HCT116 (cell line): Measurements from ENCODE around the gene SPDEF. TPM values are rescaled to one million over a fixed set of nuclear protein-coding genes. Genes with fewer than 3 reads are reported as not detected.

Source experiments
- ATAC-seq: fragments of 200-7000 bp; cut with Tn5 transposase; 2 replicates; pipeline ENCODE4 v1.9.1; 2020; ENCODE audit warnings: mild to moderate bottlenecking, moderate library complexity
- BruUV-seq: library from RNA; stranded (reverse); fragments of 400-500 nt; replicated peaks from 2 replicates; lab custom pipeline; 2021; lab: Mats Ljungman, UMichigan
- CTCF ChIA-PET: fragments of 300-600 bp; sonication (Branson Sonifier 250); formaldehyde crosslinking; loops from one replicate; lab custom pipeline; 2021; ENCODE audit warnings: antibody characterized with exemption; lab: Charles Lee
- POLR2A ChIA-PET: fragments of 300-600, 350-600 bp; sonication (Branson Sonifier 250); formaldehyde crosslinking; loops from one replicate; lab custom pipeline; 2021; ENCODE audit warnings: antibody characterized with exemption; lab: Charles Lee
- RAD21 ChIA-PET, 2 experiments: fragments of 300-600 bp; sonication (Branson Sonifier 250); formaldehyde crosslinking; loops; one replicate each; lab custom pipeline; 2023; ENCODE audit warnings: low total read pairs in 2 of 2; ENCODE audit not compliant: uncharacterized antibody in 2 of 2, unreplicated experiment in 2 of 2, low non-redundant PET in 1 of 2; lab: Charles Lee
- DNase-seq: peaks from one replicate; pipeline ENCODE4 v3.0.0-alpha.2; 2010; ENCODE audit warnings: low read depth, low spot score
- H2AFZ ChIP-seq: fragments of 200-600 bp; shearing (Covaris generic), sonication (generic); 2 replicates; pipeline ENCODE4 v1.6.1; 2017; ENCODE audit warnings: low read depth, mixed run types, mixed read lengths, antibody characterized with exemption, low read length; ENCODE audit not compliant: poor library complexity, severe bottlenecking
- H3K27ac ChIP-seq: 2 replicates; pipeline ENCODE4 v1.5.1; 2012; ENCODE audit warnings: low read depth, low read length
- H3K27me3 ChIP-seq: fragments of 200-600 bp; sonication (generic); 2 replicates; pipeline ENCODE4 v1.6.1; 2016; ENCODE audit warnings: mixed run types, low read length, mixed read lengths; ENCODE audit not compliant: insufficient read depth
- H3K36me3 ChIP-seq, 2 experiments: fragments of 200-500 bp in 1 of 2; fragments of 200-600 bp in 1 of 2; sonication (Bioruptor generic) in 1 of 2; sonication (generic) in 1 of 2; 2 replicates each; pipeline versions ENCODE4 v1.5.1 to v1.6.1; 2014 to 2016; ENCODE audit warnings: low read length in 2 of 2, inconsistent platforms in 1 of 2, mixed read lengths in 1 of 2, mixed run types in 1 of 2; ENCODE audit not compliant: insufficient read depth in 2 of 2, control insufficient read depth in 1 of 2
- H3K4me1 ChIP-seq, 2 experiments: fragments of 200-600 bp in 1 of 2; sonication (generic) in 1 of 2; 2 replicates each; pipeline versions ENCODE4 v1.5.1 to v1.6.1; 2012 to 2017; ENCODE audit warnings: low read length in 2 of 2, inconsistent platforms in 1 of 2, mild to moderate bottlenecking in 1 of 2, mixed read lengths in 1 of 2, mixed run types in 1 of 2, moderate library complexity in 1 of 2; ENCODE audit not compliant: insufficient read depth in 2 of 2, control insufficient read depth in 1 of 2
- H3K4me2 ChIP-seq: fragments of 200-600 bp; sonication (generic); 2 replicates; pipeline ENCODE4 v1.6.1; 2017; ENCODE audit warnings: mixed run types, low read length, mixed read lengths
- H3K4me3 ChIP-seq, 2 experiments: fragments of 200-600 bp in 1 of 2; sonication (generic) in 1 of 2; replicated peaks in 1 of 2; 2 replicates each; pipeline ENCODE4 v1.5.1; 2011 to 2016; ENCODE audit warnings: low read length in 2 of 2, control low read depth in 1 of 2, low read depth in 1 of 2, mild to moderate bottlenecking in 1 of 2, mixed read lengths in 1 of 2, mixed run types in 1 of 2
- H3K79me2 ChIP-seq: fragments of 200-600 bp; sonication (generic); 2 replicates; pipeline ENCODE4 v1.6.1; 2017; ENCODE audit warnings: mild to moderate bottlenecking, mixed run types, low read length, moderate library complexity, mixed read lengths; ENCODE audit not compliant: insufficient read depth
- H3K9ac ChIP-seq: fragments of 200-600 bp; sonication (generic); 2 replicates; pipeline ENCODE4 v1.6.1; 2016; ENCODE audit warnings: low read length, mixed read lengths
- H3K9me2 ChIP-seq: fragments of 200-600 bp; sonication (generic), shearing (Covaris generic); 2 replicates; pipeline ENCODE4 v1.6.1; 2017; ENCODE audit warnings: mixed run types, mild to moderate bottlenecking, moderate library complexity; ENCODE audit not compliant: insufficient read depth
- H3K9me3 ChIP-seq, 2 experiments: fragments of 200-500 bp in 1 of 2; fragments of 200-600 bp in 1 of 2; sonication (Bioruptor generic) in 1 of 2; sonication (generic) in 1 of 2; 2 replicates each; pipeline ENCODE4 v1.6.1; 2014 to 2017; ENCODE audit warnings: low read length in 2 of 2, mixed read lengths in 2 of 2, inconsistent platforms in 1 of 2, low read depth in 1 of 2, mild to moderate bottlenecking in 1 of 2, mixed run types in 1 of 2, moderate library complexity in 1 of 2; ENCODE audit not compliant: control insufficient read depth in 1 of 2, insufficient read depth in 1 of 2
- H4K20me1 ChIP-seq: fragments of 200-600 bp; sonication (generic), shearing (Covaris generic); 2 replicates; pipeline ENCODE4 v1.6.1; 2017; ENCODE audit warnings: mixed run types, mild to moderate bottlenecking, moderate library complexity; ENCODE audit not compliant: insufficient read depth
- CBX3 ChIP-seq: IDR thresholded peaks from 2 replicates; pipeline ENCODE4 v1.6.1; 2012; ENCODE audit warnings: low read depth
- CEBPB ChIP-seq: IDR thresholded peaks from 2 replicates; pipeline ENCODE4 v1.6.1; 2012; ENCODE audit warnings: low read depth
- EGR1 ChIP-seq: IDR thresholded peaks from 2 replicates; pipeline ENCODE4 v1.6.1; 2012; ENCODE audit warnings: low read depth
- EZH2 ChIP-seq: fragments of 200-600 bp; sonication (generic); IDR thresholded peaks from 2 replicates; pipeline ENCODE4 v1.6.1; 2017; ENCODE audit warnings: antibody characterized with exemption, mixed run types
- EZH2phosphoT487 ChIP-seq: fragments of 200-600 bp; IDR thresholded peaks from 2 replicates; pipeline ENCODE4 v1.6.1; 2018; ENCODE audit warnings: antibody characterized with exemption, borderline replicate concordance
- JUND ChIP-seq: IDR thresholded peaks from 2 replicates; pipeline ENCODE4 v1.6.1; 2012
- POLR2A ChIP-seq: IDR thresholded peaks from 2 replicates; pipeline ENCODE4 v1.7.0; 2011; ENCODE audit warnings: borderline replicate concordance; ENCODE audit not compliant: insufficient read depth, insufficient read length; ENCODE audit errors: extremely low read depth
- POLR2AphosphoS5 ChIP-seq: IDR thresholded peaks from 2 replicates; pipeline ENCODE4 v1.6.1; 2011; ENCODE audit warnings: mild to moderate bottlenecking, low read depth, low read length, moderate library complexity
- RAD21 ChIP-seq: IDR thresholded peaks from 2 replicates; pipeline ENCODE4 v1.6.1; 2012; ENCODE audit warnings: low read depth, mild to moderate bottlenecking
- REST ChIP-seq: IDR thresholded peaks from 2 replicates; pipeline ENCODE4 v1.6.1; 2012; ENCODE audit warnings: low read depth
- SIN3A ChIP-seq: IDR thresholded peaks from 2 replicates; pipeline ENCODE4 v1.6.1; 2012; ENCODE audit warnings: low read depth
- SP1 ChIP-seq: IDR thresholded peaks from 2 replicates; pipeline ENCODE4 v1.6.1; 2012; ENCODE audit warnings: low read depth
- YY1 ChIP-seq: IDR thresholded peaks from 2 replicates; pipeline ENCODE4 v1.6.1; 2011; ENCODE audit warnings: low read length, low read depth, moderate library complexity, mild to moderate bottlenecking; ENCODE audit not compliant: insufficient replicate concordance; ENCODE audit errors: extremely low read depth
- ZFX ChIP-seq: fragments of 450-650 bp; IDR thresholded peaks from 2 replicates; pipeline ENCODE4 v1.6.1; 2017
- ZNF274 ChIP-seq: fragments of 200-500 bp; sonication (Bioruptor generic); IDR thresholded peaks from 2 replicates; pipeline ENCODE4 v1.6.1; 2014; ENCODE audit warnings: mild to moderate bottlenecking, low read depth, low read length, inconsistent platforms
- intact Hi-C: fragments of 100-400 bp; cut with micrococcal nuclease; formaldehyde crosslinking; loops from 2 replicates; pipeline ENCODE4 v1.10.0; 2022
- total RNA-seq: library from RNA; stranded (reverse); gene quantifications from one replicate; pipeline ENCODE4 v1.2.1, GENCODE V29; 2021; ENCODE audit not compliant: unreplicated experiment
- TF ChIP-seq, protein P1 (sequence below), 3 experiments: fragments of 200-600 bp in 1 of 3; sonication (generic) in 1 of 3; IDR thresholded peaks in 2 of 3; conservative IDR thresholded peaks in 1 of 3; 2 replicates each; pipeline ENCODE4 v1.5.1; 2012 to 2017; ENCODE audit warnings: low read depth in 2 of 3, low read length in 2 of 3, antibody characterized with exemption in 1 of 3, borderline replicate concordance in 1 of 3, control low read depth in 1 of 3, mild to moderate bottlenecking in 1 of 3, mixed read lengths in 1 of 3, mixed run types in 1 of 3, moderate library complexity in 1 of 3; ENCODE audit not compliant: insufficient read depth in 1 of 3
- TF ChIP-seq, protein P2 (sequence below): IDR thresholded peaks from 2 replicates; pipeline ENCODE4 v1.6.1; 2012
- TF ChIP-seq, protein P3 (sequence below): IDR thresholded peaks from 2 replicates; pipeline ENCODE4 v1.6.1; 2012

Gene SPDEF
- total RNA-seq, 1 experiment from 2014 or later = 0.39 TPM

DNA sequence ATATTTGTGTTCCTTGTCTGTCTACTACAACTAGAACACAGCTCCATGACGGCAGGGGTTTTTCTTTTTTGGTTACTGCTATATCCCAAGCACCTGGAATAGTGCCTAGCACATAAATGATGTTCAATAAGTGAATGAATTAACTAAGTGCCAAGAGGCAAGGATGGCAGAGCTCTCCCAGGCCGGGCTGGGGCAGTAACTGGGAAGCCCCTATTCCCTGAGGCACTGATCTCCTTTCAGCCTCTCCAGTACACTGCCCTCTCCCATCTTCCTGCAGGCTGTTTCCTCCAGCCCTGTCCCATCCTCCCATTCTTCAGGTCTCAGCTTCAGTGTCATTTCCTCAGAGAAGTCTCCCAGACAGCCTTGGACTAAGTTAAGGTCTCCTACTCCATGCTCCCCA, 29.0 kb upstream of the SPDEF start:
- H2AFZ ChIP-seq = no peak overlapping the region
- intact Hi-C loops = no loop called here
- no peak overlapping the region for H3K27ac ChIP-seq
- ATAC-seq = no peak
- no peaks in the 10 kb centered on the region; a peak in 1 of 4 replicates for H3K36me3 ChIP-seq
- H3K9me2 ChIP-seq = no peaks in the 10 kb centered on the region
- no peak for TF ChIP-seq CBX3
- no peak for TF ChIP-seq RAD21
- TF ChIP-seq, protein P1, sequence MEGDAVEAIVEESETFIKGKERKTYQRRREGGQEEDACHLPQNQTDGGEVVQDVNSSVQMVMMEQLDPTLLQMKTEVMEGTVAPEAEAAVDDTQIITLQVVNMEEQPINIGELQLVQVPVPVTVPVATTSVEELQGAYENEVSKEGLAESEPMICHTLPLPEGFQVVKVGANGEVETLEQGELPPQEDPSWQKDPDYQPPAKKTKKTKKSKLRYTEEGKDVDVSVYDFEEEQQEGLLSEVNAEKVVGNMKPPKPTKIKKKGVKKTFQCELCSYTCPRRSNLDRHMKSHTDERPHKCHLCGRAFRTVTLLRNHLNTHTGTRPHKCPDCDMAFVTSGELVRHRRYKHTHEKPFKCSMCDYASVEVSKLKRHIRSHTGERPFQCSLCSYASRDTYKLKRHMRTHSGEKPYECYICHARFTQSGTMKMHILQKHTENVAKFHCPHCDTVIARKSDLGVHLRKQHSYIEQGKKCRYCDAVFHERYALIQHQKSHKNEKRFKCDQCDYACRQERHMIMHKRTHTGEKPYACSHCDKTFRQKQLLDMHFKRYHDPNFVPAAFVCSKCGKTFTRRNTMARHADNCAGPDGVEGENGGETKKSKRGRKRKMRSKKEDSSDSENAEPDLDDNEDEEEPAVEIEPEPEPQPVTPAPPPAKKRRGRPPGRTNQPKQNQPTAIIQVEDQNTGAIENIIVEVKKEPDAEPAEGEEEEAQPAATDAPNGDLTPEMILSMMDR (IDR thresholded peaks at IDR 0.05 in 2 of 3, conservative IDR thresholded peaks at IDR 0.05 in 1 of 3; ENCODE audit: borderline replicate concordance in 1 of 3, insufficient read depth in 1 of 3, low read depth in 2 of 3, low read length in 2 of 3) = no peak
- no peak for TF ChIP-seq CEBPB
- no peak for TF ChIP-seq POLR2AphosphoS5
- TF ChIP-seq JUND = no peak
- no peak for TF ChIP-seq EZH2
- TF ChIP-seq POLR2A = no peak
- no peak for TF ChIP-seq ZFX
- no peak for TF ChIP-seq EGR1
- TF ChIP-seq SIN3A = no peak
- no peak for TF ChIP-seq REST
- TF ChIP-seq, protein P2, sequence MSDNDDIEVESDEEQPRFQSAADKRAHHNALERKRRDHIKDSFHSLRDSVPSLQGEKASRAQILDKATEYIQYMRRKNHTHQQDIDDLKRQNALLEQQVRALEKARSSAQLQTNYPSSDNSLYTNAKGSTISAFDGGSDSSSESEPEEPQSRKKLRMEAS = no peak
- TF ChIP-seq SP1 = no peak
- no peak for TF ChIP-seq ZNF274
- TF ChIP-seq EZH2phosphoT487 = no peak
- TF ChIP-seq, protein P3, sequence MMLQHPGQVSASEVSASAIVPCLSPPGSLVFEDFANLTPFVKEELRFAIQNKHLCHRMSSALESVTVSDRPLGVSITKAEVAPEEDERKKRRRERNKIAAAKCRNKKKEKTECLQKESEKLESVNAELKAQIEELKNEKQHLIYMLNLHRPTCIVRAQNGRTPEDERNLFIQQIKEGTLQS = no peak
- no peak for TF ChIP-seq YY1
- TF ChIP-seq, all 23 proteins: peak for 0
- Histone ChIP-seq H3K79me2 (no peaks in the 10 kb centered on the region), H3K9ac (no peak overlapping the region), H3K4me1 (no peaks in the 10 kb centered on the region), H4K20me1 (no peaks in the 10 kb centered on the region), H3K4me2 (no peak overlapping the region), H3K4me3 (no peak overlapping the region), H3K9me3 (no peaks in the 10 kb centered on the region), H3K27me3 (no peaks in the 10 kb centered on the region)
- ChIA-PET RAD21 (no interaction called here), POLR2A (no interaction called here), CTCF (no interaction called here)
- no peak for DNase-seq
- BruUV-seq = no TSS peak
